ENCODE measurements around the gene MT1X. TPM values are rescaled to one million over a fixed set of nuclear protein-coding genes. Genes with fewer than 3 reads are reported as not detected.
A peak's percentile ranks its signal among the peaks of the same experiment; 100 is the strongest.

MT1X gene
- polyA plus RNA-seq, 1 donor (not counting 4 experiments of a cell fraction or from before 2014, with no cell fraction given) = 58.3 TPM

GRCh38 chr16:56633535-56633934, 48.7 kb upstream of the MT1X start:
- Histone ChIP-seq H3K79me2 (ENCODE audit: control insufficient read depth, insufficient read depth, low read length) (no peaks in the 10 kb centered on the region), H3K9me3 (ENCODE audit: control insufficient read depth, low read depth, low read length) (no peaks in the 10 kb centered on the region), H3K9ac (ENCODE audit: control insufficient read depth, extremely low read depth, insufficient read depth, low read length) (no peak overlapping the region), H3K36me3 (ENCODE audit: control insufficient read depth in 2 of 2, extremely low read depth in 1 of 2, insufficient read depth in 2 of 2, low read length in 2 of 2) (no peaks in the 10 kb centered on the region), H3K27me3 (ENCODE audit: control insufficient read depth, extremely low read depth, insufficient read depth, low read length) (peaks cover 52% of the 10 kb centered on the region), H3K4me2 (ENCODE audit: control insufficient read depth, extremely low read depth, insufficient read depth, low read depth, low read length) (no peak overlapping the region), H3K4me1 (ENCODE audit: control insufficient read depth, extremely low read depth, insufficient read depth, low read length) (peaks cover 4% of the 10 kb centered on the region), H3K9me1 (ENCODE audit: control insufficient read depth, extremely low read depth, insufficient read depth, low read length) (no peaks in the 10 kb centered on the region), H3K27ac (ENCODE audit: control insufficient read depth, insufficient read depth, low read length) (no peak overlapping the region), H3K4me3 (ENCODE audit: control insufficient read depth in 2 of 3, extremely low read depth in 1 of 3, insufficient read depth in 2 of 3, low read depth in 1 of 3, low read length in 3 of 3) (no peak overlapping the region), H4K20me1 (ENCODE audit: control insufficient read depth, extremely low read depth, insufficient read depth, low read length) (peaks cover 1% of the 10 kb centered on the region), H2AFZ (ENCODE audit: control insufficient read depth, low read length) (no peak overlapping the region)
- FAIRE-seq = no peak
- TF ChIP-seq, protein P1, sequence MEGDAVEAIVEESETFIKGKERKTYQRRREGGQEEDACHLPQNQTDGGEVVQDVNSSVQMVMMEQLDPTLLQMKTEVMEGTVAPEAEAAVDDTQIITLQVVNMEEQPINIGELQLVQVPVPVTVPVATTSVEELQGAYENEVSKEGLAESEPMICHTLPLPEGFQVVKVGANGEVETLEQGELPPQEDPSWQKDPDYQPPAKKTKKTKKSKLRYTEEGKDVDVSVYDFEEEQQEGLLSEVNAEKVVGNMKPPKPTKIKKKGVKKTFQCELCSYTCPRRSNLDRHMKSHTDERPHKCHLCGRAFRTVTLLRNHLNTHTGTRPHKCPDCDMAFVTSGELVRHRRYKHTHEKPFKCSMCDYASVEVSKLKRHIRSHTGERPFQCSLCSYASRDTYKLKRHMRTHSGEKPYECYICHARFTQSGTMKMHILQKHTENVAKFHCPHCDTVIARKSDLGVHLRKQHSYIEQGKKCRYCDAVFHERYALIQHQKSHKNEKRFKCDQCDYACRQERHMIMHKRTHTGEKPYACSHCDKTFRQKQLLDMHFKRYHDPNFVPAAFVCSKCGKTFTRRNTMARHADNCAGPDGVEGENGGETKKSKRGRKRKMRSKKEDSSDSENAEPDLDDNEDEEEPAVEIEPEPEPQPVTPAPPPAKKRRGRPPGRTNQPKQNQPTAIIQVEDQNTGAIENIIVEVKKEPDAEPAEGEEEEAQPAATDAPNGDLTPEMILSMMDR (optimal IDR thresholded peaks at IDR 0.05 in 1 of 3, IDR thresholded peaks at IDR 0.05 in 1 of 3, conservative IDR thresholded peaks at IDR 0.05 in 1 of 3; ENCODE audit: extremely low read depth in 1 of 3, insufficient read depth in 2 of 3, low read length in 3 of 3) = no peak
- peak; percentile 17 for TF ChIP-seq EZH2 (IDR thresholded peaks at IDR 0.05; ENCODE audit: low read length)
- no peak for DNase-seq (ENCODE audit: low read depth, low spot score)
- dilution Hi-C loops (cut with MboI; ENCODE audit: extremely low pct_ligation_motif_present, low sequenced_read_pairs) = no loop called here

GRCh38 chr16:56634715-56635440, 47.4 kb upstream of the MT1X start:
- H3K9me1 ChIP-seq (ENCODE audit: control insufficient read depth, extremely low read depth, insufficient read depth, low read length) = no peaks in the 10 kb centered on the region
- H3K4me1 ChIP-seq (ENCODE audit: control insufficient read depth, extremely low read depth, insufficient read depth, low read length) = peaks cover 4% of the 10 kb centered on the region
- dilution Hi-C loops (cut with MboI; ENCODE audit: extremely low pct_ligation_motif_present, low sequenced_read_pairs) = no loop called here
- H3K9ac ChIP-seq (ENCODE audit: control insufficient read depth, extremely low read depth, insufficient read depth, low read length) = no peak overlapping the region
- H3K4me2 ChIP-seq (ENCODE audit: control insufficient read depth, extremely low read depth, insufficient read depth, low read depth, low read length) = no peak overlapping the region
- TF ChIP-seq, protein P1 (optimal IDR thresholded peaks at IDR 0.05 in 1 of 3, IDR thresholded peaks at IDR 0.05 in 1 of 3, conservative IDR thresholded peaks at IDR 0.05 in 1 of 3; ENCODE audit: extremely low read depth in 1 of 3, insufficient read depth in 2 of 3, low read length in 3 of 3) = no peak
- no peaks in the 10 kb centered on the region for H4K20me1 ChIP-seq (ENCODE audit: control insufficient read depth, extremely low read depth, insufficient read depth, low read length)
- FAIRE-seq = no peak
- H3K4me3 ChIP-seq (ENCODE audit: control insufficient read depth in 2 of 3, extremely low read depth in 1 of 3, insufficient read depth in 2 of 3, low read depth in 1 of 3, low read length in 3 of 3) = no peak overlapping the region
- H3K27me3 ChIP-seq (ENCODE audit: control insufficient read depth, extremely low read depth, insufficient read depth, low read length) = peaks cover 60% of the 10 kb centered on the region
- H3K36me3 ChIP-seq (ENCODE audit: control insufficient read depth in 2 of 2, extremely low read depth in 1 of 2, insufficient read depth in 2 of 2, low read length in 2 of 2) = no peaks in the 10 kb centered on the region
- no peak for DNase-seq (ENCODE audit: low read depth, low spot score)
- H3K79me2 ChIP-seq (ENCODE audit: control insufficient read depth, insufficient read depth, low read length) = no peaks in the 10 kb centered on the region
- H3K9me3 ChIP-seq (ENCODE audit: control insufficient read depth, low read depth, low read length) = no peaks in the 10 kb centered on the region
- no peak overlapping the region for H2AFZ ChIP-seq (ENCODE audit: control insufficient read depth, low read length)
- H3K27ac ChIP-seq (ENCODE audit: control insufficient read depth, insufficient read depth, low read length) = no peak overlapping the region
